Nephron (organoid): Measurements from ENCODE around the gene SLC34A2.
A peak's percentile ranks its signal among the peaks of the same experiment; 100 is the strongest.

ENCODE experiments used
- H3K27ac Mint-ChIP-seq, 3 experiments: 2 replicates each; pipeline ENCODE4 v1.8.0; 2020; ENCODE audit warnings: mixed read lengths in 3 of 3, mild to moderate bottlenecking in 2 of 3, moderate library complexity in 1 of 3
- H3K27me3 Mint-ChIP-seq: 2 replicates; pipeline ENCODE4 v1.8.0; 2021; ENCODE audit warnings: low read depth, mild to moderate bottlenecking, moderate library complexity, mixed read lengths
- H3K36me3 Mint-ChIP-seq: 2 replicates; pipeline ENCODE4 v1.8.0; 2020; ENCODE audit warnings: low read depth, mixed read lengths
- H3K4me1 Mint-ChIP-seq: 2 replicates; pipeline ENCODE4 v1.8.0; 2020; ENCODE audit warnings: mixed read lengths
- H3K4me3 Mint-ChIP-seq, 3 experiments: 2 replicates each; pipeline ENCODE4 v1.8.0; 2020; ENCODE audit warnings: mild to moderate bottlenecking in 3 of 3, mixed read lengths in 3 of 3, moderate library complexity in 2 of 3
- H3K9me3 Mint-ChIP-seq: 2 replicates; pipeline ENCODE4 v1.8.0; 2020; ENCODE audit warnings: mixed read lengths
- CTCF ChIP-seq, 3 experiments: fragments of 200-600 bp; sonication (generic); IDR thresholded peaks; one replicate each; pipeline ENCODE4 v1.5.0; 2021; ENCODE audit warnings: antibody characterized with exemption in 3 of 3; ENCODE audit not compliant: unreplicated experiment in 3 of 3

SLC34A2 gene

GRCh38 chr4:25621027-25621930 is 34.4 kb upstream of the SLC34A2 start:
- Mint-ChIP-seq H3K27ac (peak overlapping the region in 2 of 3 experiments; percentile 21 to 90), H3K27me3 (peaks cover 9% of the 10 kb centered on the region), H3K9me3 (no peaks in the 10 kb centered on the region), H3K36me3 (no peaks in the 10 kb centered on the region), H3K4me1 (peaks cover 11% of the 10 kb centered on the region), H3K4me3 (no peak overlapping the region)
- no peak for TF ChIP-seq CTCF (IDR thresholded peaks at IDR 0.05; ENCODE audit: unreplicated experiment in 3 of 3)

- H3K4me3 Mint-ChIP-seq, result no peak overlapping the region
- no peaks in the 10 kb centered on the region for H3K9me3 Mint-ChIP-seq
- no peak overlapping the region for H3K27ac Mint-ChIP-seq
- peaks cover 5% of the 10 kb centered on the region for H3K27me3 Mint-ChIP-seq
- no peaks in the 10 kb centered on the region for H3K36me3 Mint-ChIP-seq
- TF ChIP-seq CTCF (IDR thresholded peaks at IDR 0.05; ENCODE audit: unreplicated experiment in 3 of 3), result no peak
- peaks cover 11% of the 10 kb centered on the region for H3K4me1 Mint-ChIP-seq
These were observed 31.0 kb upstream of the SLC34A2 start for GRCh38 chr4:25624616-25625015.

GRCh38 chr4:25628451-25628850 is 27.2 kb upstream of the SLC34A2 start:
- no peaks in the 10 kb centered on the region for H3K4me1 Mint-ChIP-seq
- TF ChIP-seq CTCF (IDR thresholded peaks at IDR 0.05; ENCODE audit: unreplicated experiment in 3 of 3), result no peak
- H3K27ac Mint-ChIP-seq, result no peak overlapping the region
- H3K9me3 Mint-ChIP-seq, result no peaks in the 10 kb centered on the region
- H3K4me3 Mint-ChIP-seq, result no peak overlapping the region
- no peaks in the 10 kb centered on the region for H3K27me3 Mint-ChIP-seq
- no peaks in the 10 kb centered on the region for H3K36me3 Mint-ChIP-seq

GRCh38 chr4:25632135-25632534 is 23.5 kb upstream of the SLC34A2 start:
- peaks cover 4% of the 10 kb centered on the region for H3K27me3 Mint-ChIP-seq
- no peak overlapping the region for H3K27ac Mint-ChIP-seq
- H3K4me3 Mint-ChIP-seq, result no peak overlapping the region
- no peaks in the 10 kb centered on the region for H3K36me3 Mint-ChIP-seq
- H3K9me3 Mint-ChIP-seq, result no peaks in the 10 kb centered on the region
- no peak for TF ChIP-seq CTCF (IDR thresholded peaks at IDR 0.05; ENCODE audit: unreplicated experiment in 3 of 3)
- no peaks in the 10 kb centered on the region for H3K4me1 Mint-ChIP-seq

GRCh38 chr4:25633541-25633940 is 22.1 kb upstream of the SLC34A2 start:
- no peak for TF ChIP-seq CTCF (IDR thresholded peaks at IDR 0.05; ENCODE audit: unreplicated experiment in 3 of 3)
- Mint-ChIP-seq H3K4me3 (no peak overlapping the region), H3K27me3 (peaks cover 4% of the 10 kb centered on the region)

GRCh38 chr4:25635501-25635900 is 20.1 kb upstream of the SLC34A2 start:
- TF ChIP-seq CTCF (IDR thresholded peaks at IDR 0.05; ENCODE audit: unreplicated experiment in 3 of 3), result no peak
- Mint-ChIP-seq H3K36me3 (no peaks in the 10 kb centered on the region), H3K27me3 (peaks cover 4% of the 10 kb centered on the region), H3K9me3 (no peaks in the 10 kb centered on the region), H3K4me1 (peaks cover 5% of the 10 kb centered on the region), H3K4me3 (no peak overlapping the region), H3K27ac (no peak overlapping the region)

More at GRCh38 chr4:25633541-25633940, 22.1 kb upstream of the SLC34A2 start:
- no peak overlapping the region for H3K27ac Mint-ChIP-seq
- H3K4me1 Mint-ChIP-seq, result no peaks in the 10 kb centered on the region
- no peaks in the 10 kb centered on the region for H3K9me3 Mint-ChIP-seq
- H3K36me3 Mint-ChIP-seq, result no peaks in the 10 kb centered on the region
